ENCODE results near the gene EPB41L3.

Gene EPB41L3

DNA sequence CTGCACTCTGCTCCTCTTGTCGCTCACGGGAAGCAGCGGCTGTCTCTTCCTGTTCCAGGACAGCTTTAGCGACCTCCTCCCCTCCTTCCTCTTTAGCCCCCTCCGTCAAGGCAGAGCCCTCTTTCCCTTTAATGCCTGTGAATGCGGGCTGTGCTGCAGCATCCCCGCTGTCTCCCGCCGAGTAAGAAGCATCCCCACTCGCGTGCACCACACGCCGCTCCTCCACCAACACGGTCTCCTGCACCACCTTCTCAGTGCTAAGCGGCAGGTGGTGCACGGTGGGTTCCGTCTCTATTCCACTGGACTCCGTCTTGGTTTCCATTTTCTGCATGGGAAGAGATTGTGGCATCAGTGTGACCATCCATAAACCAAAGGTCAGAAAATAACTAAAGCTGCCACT is 146.7 kb downstream of the EPB41L3 start:
- DNase-seq = no peak

DNA sequence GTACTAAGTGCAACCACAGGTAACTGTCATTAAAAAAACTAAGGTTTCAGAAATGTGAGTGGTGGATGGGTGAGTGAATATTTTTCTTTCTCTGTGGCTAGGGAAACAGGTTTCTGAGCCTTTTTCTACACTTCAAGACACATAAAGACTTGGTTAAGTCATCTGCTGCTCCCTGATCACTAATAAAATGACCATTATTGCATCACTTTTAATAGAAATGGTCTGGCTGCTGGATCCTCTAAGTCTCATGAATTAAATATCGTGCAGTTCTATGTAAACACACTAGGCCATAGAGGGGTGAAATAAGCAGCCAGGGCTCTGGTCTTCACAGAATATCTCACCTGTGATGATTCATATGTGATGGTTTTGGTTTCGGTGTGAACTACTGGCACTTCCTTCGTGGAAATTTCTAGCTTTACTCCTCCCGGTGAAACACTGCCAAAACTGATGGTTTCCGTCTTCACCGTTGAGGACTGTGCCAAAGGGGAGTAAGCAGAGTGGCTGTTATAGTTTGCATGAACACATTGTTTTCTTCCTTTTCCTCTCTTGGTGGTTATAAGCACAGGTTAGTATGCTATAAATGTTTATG is 147.8 kb downstream of the EPB41L3 start:
- DNase-seq = no peak

DNA sequence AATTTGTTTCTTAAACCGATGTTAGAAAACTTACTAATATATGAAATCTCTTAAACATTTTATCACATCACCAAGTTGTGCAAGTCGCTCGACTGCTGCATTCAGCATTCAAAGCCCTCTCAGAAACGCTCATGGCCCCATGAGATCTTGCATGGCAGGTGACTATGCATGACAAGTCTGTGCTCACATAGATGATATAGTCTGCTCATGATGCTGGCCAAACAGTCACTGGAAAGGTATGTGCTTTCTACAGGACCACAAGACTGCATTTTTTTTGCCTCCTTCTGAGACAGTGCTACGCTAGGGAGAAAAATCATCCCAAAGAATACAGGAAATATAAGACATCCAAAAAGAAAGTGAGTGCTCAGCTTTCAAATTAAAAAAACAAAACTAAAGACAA is 150.0 kb downstream of the EPB41L3 start:
- DNase-seq = no peak

DNA sequence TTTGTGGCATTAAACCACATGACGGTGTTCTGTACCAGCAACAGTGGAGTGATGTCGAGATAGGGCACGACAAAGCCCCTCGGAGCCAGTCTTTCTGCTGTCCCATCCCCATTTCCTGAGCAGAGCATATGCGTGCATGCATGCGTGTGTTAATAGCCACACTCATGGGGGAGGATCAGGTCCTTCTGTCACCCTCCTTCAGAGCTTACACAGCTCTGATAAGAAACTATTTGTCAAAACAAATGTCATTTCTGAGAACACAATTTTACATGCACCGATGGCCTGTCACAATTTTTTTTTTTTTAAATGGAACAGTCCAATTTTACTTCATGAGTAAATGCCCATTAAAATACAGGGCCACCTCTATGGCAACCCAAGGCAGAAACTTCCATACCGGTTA is 152.4 kb downstream of the EPB41L3 start:
- no peak for DNase-seq

DNA sequence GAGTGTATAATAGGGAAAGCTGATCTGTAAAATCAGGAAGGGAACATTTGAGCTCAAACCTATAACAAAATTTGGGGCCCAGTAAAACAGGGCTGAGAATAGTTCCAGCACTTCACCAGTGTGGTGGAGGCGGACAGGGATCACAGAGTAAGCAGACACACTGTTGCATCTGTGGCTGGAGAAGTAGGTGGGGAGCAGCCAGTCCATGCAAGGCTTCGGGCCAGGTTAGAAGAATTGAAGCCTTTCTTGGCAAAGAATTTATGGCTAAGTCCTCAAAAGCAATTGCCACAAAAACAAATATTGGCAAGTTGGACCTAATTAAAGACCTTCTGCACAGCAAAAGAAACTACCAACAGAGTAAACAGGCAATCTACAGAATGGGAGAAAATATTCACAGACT is 154.4 kb downstream of the EPB41L3 start:
- no peak for DNase-seq

DNA sequence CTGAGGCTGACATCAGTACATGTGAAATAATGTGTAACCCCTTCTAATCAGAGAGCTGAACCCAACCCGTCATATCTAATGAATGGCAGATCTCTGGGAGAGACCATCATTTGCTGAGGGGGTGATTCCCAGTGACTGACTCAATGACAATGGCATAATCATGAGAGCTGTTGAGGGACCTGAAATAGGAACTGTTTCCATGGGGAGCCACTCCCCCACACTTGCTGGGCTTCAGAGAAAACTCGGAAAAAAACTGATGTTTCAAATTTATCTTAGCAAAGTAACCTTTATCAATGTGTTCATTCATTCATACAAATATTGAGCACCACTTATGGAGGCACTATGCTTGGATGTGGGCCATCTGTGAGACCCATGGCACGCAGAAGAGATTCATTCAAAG is 154.9 kb downstream of the EPB41L3 start:
- DNase-seq = no peak

DNA sequence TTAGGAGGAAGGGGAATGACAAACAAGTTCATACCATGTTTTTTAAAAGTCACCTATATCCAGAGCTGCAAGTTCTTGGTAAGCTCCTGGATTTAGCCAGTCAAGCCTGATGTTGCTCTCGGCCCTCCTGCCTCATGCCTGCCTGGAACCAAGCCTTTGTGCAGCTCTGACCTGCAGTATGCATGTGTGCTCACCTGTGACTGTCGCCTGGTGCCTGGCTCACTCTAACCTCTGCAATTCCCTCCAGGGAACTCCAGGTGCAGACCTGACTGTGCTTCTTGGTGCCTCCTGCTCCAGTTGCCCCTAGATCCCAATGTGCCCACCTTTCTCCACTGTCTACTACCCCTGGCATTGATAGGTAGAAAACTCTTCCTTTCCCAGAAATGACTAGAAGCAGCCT is 163.2 kb downstream of the EPB41L3 start:
- DNase-seq = no peak

DNA sequence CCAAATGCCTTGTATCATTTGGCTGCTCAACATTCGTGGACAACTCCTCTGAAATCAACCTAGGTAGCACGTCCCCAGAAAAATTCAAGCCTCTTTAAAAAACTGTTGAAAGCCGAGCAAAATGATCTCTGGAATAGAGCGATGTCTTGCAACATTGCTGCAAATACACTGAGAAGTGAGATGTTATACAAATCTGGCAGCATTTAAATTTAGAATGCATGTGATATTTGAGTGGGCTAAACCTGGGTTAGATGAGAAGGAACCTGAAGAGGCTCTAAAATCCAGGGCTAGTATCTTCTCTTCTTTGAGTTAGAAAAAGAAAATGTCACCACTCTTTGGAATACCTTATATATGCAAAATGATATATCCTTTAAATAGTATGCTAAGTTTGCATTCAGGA is 166.8 kb downstream of the EPB41L3 start:
- no peak for DNase-seq

DNA sequence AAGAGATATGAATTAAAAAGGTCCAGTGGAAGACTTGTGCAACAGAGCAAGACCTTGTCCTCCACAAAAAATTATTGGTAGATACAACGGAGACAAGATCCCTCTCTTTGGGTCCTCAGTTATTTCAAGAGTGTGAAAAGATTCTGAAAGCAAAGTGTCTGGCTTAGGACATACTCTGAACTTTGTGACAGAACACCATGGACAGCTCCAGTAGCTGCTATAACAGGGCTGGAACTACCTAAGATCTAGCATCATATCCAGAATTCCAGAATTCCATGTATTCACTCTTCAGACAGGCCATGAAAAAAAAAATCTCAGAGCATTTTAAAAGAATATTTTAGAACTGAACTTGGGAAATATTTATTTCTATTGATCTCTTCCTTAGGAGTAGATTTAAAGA is 173.5 kb downstream of the EPB41L3 start:
- no peak for DNase-seq

DNA sequence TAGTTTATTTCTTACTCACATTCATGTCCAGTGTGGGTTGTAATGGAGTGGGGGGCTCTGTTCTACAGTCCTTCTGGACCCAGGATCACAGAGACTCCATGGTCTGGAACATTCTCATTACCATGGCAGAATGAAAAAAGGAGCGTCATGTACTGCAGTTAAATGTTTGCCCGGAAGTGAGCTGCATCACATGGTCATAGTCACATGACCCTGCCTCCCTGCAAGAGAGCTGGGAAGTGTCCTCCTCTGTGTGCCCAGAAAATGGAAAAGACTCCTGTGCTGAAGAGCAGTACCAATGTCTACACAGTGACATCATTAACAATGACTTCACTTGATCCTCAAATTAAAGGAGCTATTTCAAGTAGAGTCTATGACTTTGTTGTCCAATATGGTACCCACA is 174.3 kb downstream of the EPB41L3 start:
- DNase-seq = no peak

DNA sequence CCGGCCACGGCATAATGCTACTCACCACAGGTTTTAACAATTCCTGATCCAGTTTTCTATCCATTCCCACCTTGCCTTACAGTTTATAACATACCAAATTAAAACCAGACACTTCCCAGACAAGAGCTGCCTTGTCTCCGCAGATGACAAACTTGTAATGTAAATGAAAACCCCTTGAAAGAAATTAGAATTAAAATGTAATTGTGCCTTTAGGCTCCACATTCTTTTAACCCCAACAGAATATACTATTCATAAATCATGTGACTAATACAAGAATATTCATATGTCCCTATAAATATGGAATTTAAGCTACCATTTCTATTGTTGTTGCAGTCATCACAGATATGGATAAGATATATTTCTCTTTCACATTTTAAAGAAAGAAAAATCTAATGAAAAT is 178.4 kb downstream of the EPB41L3 start:
- no peak for DNase-seq

DNA sequence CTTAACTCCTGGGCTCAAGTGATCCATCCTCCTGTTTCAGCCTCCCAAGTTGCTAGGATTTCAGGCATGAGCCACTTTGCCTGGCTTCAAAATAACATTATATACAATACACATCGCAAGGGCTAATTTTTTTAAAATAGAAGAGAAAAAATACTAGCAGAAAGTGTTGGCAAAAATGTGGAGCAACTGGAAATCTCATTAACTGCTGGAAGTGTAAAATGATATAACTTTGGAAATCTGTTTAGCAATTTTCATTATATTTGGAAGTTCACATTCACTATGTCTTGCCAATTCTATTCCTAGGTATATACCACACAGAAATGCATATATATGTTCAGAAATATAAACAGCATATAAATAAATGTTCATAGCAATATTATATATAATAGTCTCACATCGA is 193.2 kb downstream of the EPB41L3 start:
- DNase-seq = no peak

All from activated gamma-delta T cell (primary cell).